ENCODE results near the gene UEVLD.

GRCh38 chr11:18614667-18615066 is 26.1 kb upstream of the UEVLD start:
- TF ChIP-seq EP300 (IDR thresholded peaks at IDR 0.05; ENCODE audit: borderline replicate concordance) (no peak), CEBPB (IDR thresholded peaks at IDR 0.05) (no peak), TAF1 (IDR thresholded peaks at IDR 0.05; ENCODE audit: low read depth) (no peak), EGR1 (IDR thresholded peaks at IDR 0.05) (no peak), RAD21 (IDR thresholded peaks at IDR 0.05; ENCODE audit: low read depth) (no peak), NFIC (IDR thresholded peaks at IDR 0.05) (no peak), ZBTB7A (IDR thresholded peaks at IDR 0.05; ENCODE audit: low read depth) (no peak), CREB1 (IDR thresholded peaks at IDR 0.05; ENCODE audit: low read depth) (no peak), FOXM1 (IDR thresholded peaks at IDR 0.05; ENCODE audit: borderline replicate concordance, low read depth) (no peak), TEAD4 (IDR thresholded peaks at IDR 0.05) (no peak), YY1 (IDR thresholded peaks at IDR 0.05; ENCODE audit: low read depth) (no peak)
